ENCODE data around the gene EGFL7.

Gene EGFL7

GRCh38 chr9:136686794-136687711 is 24.3 kb downstream of the EGFL7 start, which contains the start of gene AGPAT2:
Gene AGPAT2, minus strand, starts transcription at chr9:136687457. Its CDS starts 100 bp downstream, at chr9:136687357.
- no peaks in the 10 kb centered on the region for H3K36me3 ChIP-seq (ENCODE audit: control insufficient read depth, low read length)
- H4K20me1 ChIP-seq (ENCODE audit: control insufficient read depth, insufficient read depth, low read depth, low read length) = peaks cover 9% of the 10 kb centered on the region; the same call in 1 of the 2 replicates
- H3K9me2 ChIP-seq (replicated peaks; ENCODE audit: control insufficient read depth, low read length) = no peaks in the 10 kb centered on the region
- H3K4me2 ChIP-seq (ENCODE audit: low read length) = peak within 1 kb of the TSS; percentile 87
- H3K9me3 ChIP-seq (ENCODE audit: control insufficient read depth, insufficient read depth, low read length) = no peaks in the 10 kb centered on the region
- H3K4me3 ChIP-seq (ENCODE audit: low read length) = peak within 1 kb of the TSS; percentile 94
- H3K4me1 ChIP-seq (ENCODE audit: control insufficient read depth, low read length) = peaks cover 23% of the 10 kb centered on the region
- H3K27ac ChIP-seq (ENCODE audit: low read depth, low read length) = peak within 1 kb of the TSS; percentile 69
- peaks cover 22% of the 10 kb centered on the region for H3K79me2 ChIP-seq (ENCODE audit: control insufficient read depth, low read length)
- TF ChIP-seq CTCF (IDR thresholded peaks at IDR 0.05; ENCODE audit: low read depth, low read length, poor library complexity, severe bottlenecking) (no peak), EZH2phosphoT487 (IDR thresholded peaks at IDR 0.05; ENCODE audit: borderline replicate concordance, low read length) (no peak)
- H3F3A ChIP-seq (ENCODE audit: control insufficient read depth, insufficient read depth) = 0 out of 2 replicates have a peak, but pooled peaks cover 5% of the 10 kb centered on the region
- H3K27me3 ChIP-seq (ENCODE audit: control insufficient read depth, low read length) = peaks cover 23% of the 10 kb centered on the region

- Histone ChIP-seq H3K4me3 (ENCODE audit: low read length) (peak overlapping the region; percentile 60), H4K20me1 (ENCODE audit: control insufficient read depth, insufficient read depth, low read depth, low read length) (peaks cover 9% of the 10 kb centered on the region; the same call in 1 of the 2 replicates), H3K4me1 (ENCODE audit: control insufficient read depth, low read length) (peaks cover 23% of the 10 kb centered on the region), H3K9me3 (ENCODE audit: control insufficient read depth, insufficient read depth, low read length) (no peaks in the 10 kb centered on the region), H3F3A (ENCODE audit: control insufficient read depth, insufficient read depth) (0 out of 2 replicates have a peak, but pooled peaks cover 5% of the 10 kb centered on the region), H3K4me2 (ENCODE audit: low read length) (peak overlapping the region; percentile 71), H3K36me3 (ENCODE audit: control insufficient read depth, low read length) (no peaks in the 10 kb centered on the region), H3K27ac (ENCODE audit: low read depth, low read length) (no peak overlapping the region), H3K27me3 (ENCODE audit: control insufficient read depth, low read length) (peaks cover 23% of the 10 kb centered on the region), H3K79me2 (ENCODE audit: control insufficient read depth, low read length) (peaks cover 22% of the 10 kb centered on the region), H3K9me2 (replicated peaks; ENCODE audit: control insufficient read depth, low read length) (no peaks in the 10 kb centered on the region)
- TF ChIP-seq CTCF (IDR thresholded peaks at IDR 0.05; ENCODE audit: low read depth, low read length, poor library complexity, severe bottlenecking) (no peak), EZH2phosphoT487 (IDR thresholded peaks at IDR 0.05; ENCODE audit: borderline replicate concordance, low read length) (no peak)
Measured at GRCh38 chr9:136687721-136688223, 25.1 kb downstream of the EGFL7 start.

GRCh38 chr9:136688274-136689107 is 25.8 kb downstream of the EGFL7 start:
- H3K9me2 ChIP-seq (replicated peaks; ENCODE audit: control insufficient read depth, low read length) = no peaks in the 10 kb centered on the region
- TF ChIP-seq EZH2phosphoT487 (IDR thresholded peaks at IDR 0.05; ENCODE audit: borderline replicate concordance, low read length) (no peak), CTCF (IDR thresholded peaks at IDR 0.05; ENCODE audit: low read depth, low read length, poor library complexity, severe bottlenecking) (no peak)
- H3K79me2 ChIP-seq (ENCODE audit: control insufficient read depth, low read length) = peaks cover 18% of the 10 kb centered on the region
- H3K27me3 ChIP-seq (ENCODE audit: control insufficient read depth, low read length) = peaks cover 29% of the 10 kb centered on the region
- H3F3A ChIP-seq (ENCODE audit: control insufficient read depth, insufficient read depth) = 0 out of 2 replicates have a peak, but pooled peaks cover 5% of the 10 kb centered on the region
- H3K27ac ChIP-seq (ENCODE audit: low read depth, low read length) = no peak overlapping the region
- no peak overlapping the region for H3K4me3 ChIP-seq (ENCODE audit: low read length)
- H3K9me3 ChIP-seq (ENCODE audit: control insufficient read depth, insufficient read depth, low read length) = no peaks in the 10 kb centered on the region
- peak overlapping the region; percentile 71; the same call in 1 of the 2 replicates for H3K4me2 ChIP-seq (ENCODE audit: low read length)
- peaks cover 9% of the 10 kb centered on the region; the same call in 1 of the 2 replicates for H4K20me1 ChIP-seq (ENCODE audit: control insufficient read depth, insufficient read depth, low read depth, low read length)
- H3K4me1 ChIP-seq (ENCODE audit: control insufficient read depth, low read length) = peaks cover 19% of the 10 kb centered on the region
- no peaks in the 10 kb centered on the region for H3K36me3 ChIP-seq (ENCODE audit: control insufficient read depth, low read length)

Measured in DOHH2 (cell line).